K562 (cell line): ENCODE measurements around the gene SLC20A1. TPM values are rescaled to one million over a fixed set of nuclear protein-coding genes. Genes with fewer than 3 reads are reported as not detected.

Source experiments
- BRD9 ChIP-seq: fragments of 450-650 bp; IDR thresholded peaks from 2 replicates; pipeline ENCODE4 v1.6.1; 2018; ENCODE audit warnings: low read depth; ENCODE audit not compliant: partially characterized antibody
- CBX3 ChIP-seq, 2 experiments: IDR thresholded peaks; 1 replicate in 1 of 2; 2 replicates in 1 of 2; pipeline ENCODE4 v1.6.1; 2012; ENCODE audit warnings: inconsistent platforms in 2 of 2, low read length in 2 of 2, borderline replicate concordance in 1 of 2, control low read depth in 1 of 2
- CBX8 ChIP-seq: fragments of 200-600 bp; sonication (generic); IDR thresholded peaks from 2 replicates; pipeline ENCODE4 v1.6.1; 2012; ENCODE audit warnings: borderline replicate concordance, mixed run types, low read depth, mild to moderate bottlenecking, moderate library complexity, mixed read lengths, low read length, control low read depth, inconsistent platforms; ENCODE audit not compliant: poor library complexity, severe bottlenecking; ENCODE audit errors: extremely low read depth
- DIDO1 ChIP-seq: fragments of 450-650 bp; IDR thresholded peaks from 2 replicates; pipeline ENCODE4 v1.6.1; 2016; ENCODE audit warnings: low read depth, missing biosample characterization, missing genetic modification characterization
- ETV6 ChIP-seq, 3 experiments: fragments of 150-350 bp in 1 of 3; sonication (generic) in 1 of 3; formaldehyde crosslinking in 1 of 3; IDR thresholded peaks; 2 replicates each; pipeline versions ENCODE4 v1.6.1 to v1.8.0; 2014 to 2022; ENCODE audit warnings: borderline replicate concordance in 2 of 3, low read depth in 2 of 3, antibody characterized with exemption in 1 of 3, low read length in 1 of 3, mild to moderate bottlenecking in 1 of 3, missing genetic modification reagents in 1 of 3
- FOS ChIP-seq: IDR thresholded peaks from 3 replicates; pipeline ENCODE4 v1.6.1; 2011; ENCODE audit not compliant: insufficient read length; ENCODE audit errors: extremely low read depth
- JUND ChIP-seq, 2 experiments: IDR thresholded peaks; 2 replicates in 1 of 2; 3 replicates in 1 of 2; pipeline ENCODE4 v1.6.1; 2011; ENCODE audit warnings: borderline replicate concordance in 2 of 2, low read depth in 2 of 2, low read length in 2 of 2, improper control_type of control experiment in 1 of 2, missing biosample characterization in 1 of 2, missing genetic modification characterization in 1 of 2, missing genetic modification reagents in 1 of 2
- RBM39 ChIP-seq: fragments of 200-400 bp; formaldehyde crosslinking; optimal IDR thresholded peaks from 2 replicates; pipeline ENCODE3; 2018; ENCODE audit warnings: low read depth, low read length
- REST ChIP-seq, 2 experiments: fragments of 450-650 bp; formaldehyde crosslinking in 1 of 2; IDR thresholded peaks; 2 replicates each; pipeline versions ENCODE4 v1.4.0 to v1.6.1; 2014 to 2020; ENCODE audit warnings: mild to moderate bottlenecking in 2 of 2, borderline replicate concordance in 1 of 2, low read depth in 1 of 2
- XRCC5 ChIP-seq: fragments of 200-400 bp; formaldehyde crosslinking; IDR thresholded peaks from 2 replicates; pipeline ENCODE4 v1.6.1; 2017; ENCODE audit warnings: low read depth, mild to moderate bottlenecking, low read length
- ZMIZ1 ChIP-seq, 2 experiments: fragments of 150-350 bp in 1 of 2; IDR thresholded peaks; 2 replicates each; pipeline ENCODE4 v1.6.1; 2012 to 2016; ENCODE audit warnings: low read depth in 2 of 2, low read length in 2 of 2, mild to moderate bottlenecking in 1 of 2, moderate library complexity in 1 of 2
- ZNF140 ChIP-seq: fragments of 250-450 bp; sonication (Bioruptor Pico); IDR thresholded peaks from 2 replicates; pipeline ENCODE4 v1.8.0; 2021; ENCODE audit warnings: moderate library complexity, mild to moderate bottlenecking, inconsistent platforms
- polyA plus RNA-seq, 8 experiments: library from polyadenylated mRNA; depleted of rRNA in 4 of 8; stranded (reverse) in 5 of 8; unstranded in 3 of 8; fragments of >200 nt; fragmentation: Nextera tagmentation in 2 of 8; fragmentation: Illumina TruSeq in 1 of 8; extraction: Ambion mirVana in 2 of 8; extraction: Trizol in 1 of 8; gene quantifications; 2 replicates each; pipeline versions ENCODE4 v1.2.1 to v1.2.3, GENCODE V29; 2011 to 2014; ENCODE audit warnings: inconsistent platforms in 1 of 8, missing spikeins in 1 of 8
- total RNA-seq, 7 experiments: library from RNA; depleted of rRNA in 6 of 7; stranded (reverse); fragments of >200 nt in 6 of 7; fragmentation: Illumina TruSeq in 2 of 7; extraction: Trizol in 2 of 7; gene quantifications; 2 replicates each; pipeline versions ENCODE4 v1.2.1 to v1.2.3, GENCODE V29; 2011 to 2021; ENCODE audit warnings: low replicate concordance in 1 of 7

SLC20A1 gene
- total and polyA plus RNA-seq, 9 of the 15 experiments (the other 6 are each of a cell fraction or from before 2014, with no cell fraction given) = 53.8 to 150 (median 74.7) TPM

GRCh38 chr2:112690853-112691401 is 45.2 kb downstream of the SLC20A1 start (continued):
- TF ChIP-seq ZNF140 (CRISPR knock-in tag) = no peak
- no peak for TF ChIP-seq FOS
- TF ChIP-seq JUND (IDR thresholded peaks at IDR 0.05; ENCODE audit: borderline replicate concordance, low read depth, low read length) = no peak
- TF ChIP-seq JUND (tag; IDR thresholded peaks at IDR 0.05; ENCODE audit: borderline replicate concordance, low read depth, low read length) = peak; percentile 35; the same call in 1 of the 3 replicates
- TF ChIP-seq RBM39 = no peak
- no peak for TF ChIP-seq ETV6 (IDR thresholded peaks at IDR 0.05; ENCODE audit: borderline replicate concordance in 1 of 2, low read depth in 2 of 2, low read length in 1 of 2)
- TF ChIP-seq ETV6 (CRISPR knock-in tag; IDR thresholded peaks at IDR 0.05; ENCODE audit: borderline replicate concordance) = no peak
- TF ChIP-seq ZMIZ1 (IDR thresholded peaks at IDR 0.05; ENCODE audit: low read depth in 2 of 2, low read length in 2 of 2) = no peak
- peak; percentile 81 for TF ChIP-seq REST (IDR thresholded peaks at IDR 0.05; ENCODE audit: borderline replicate concordance)
- TF ChIP-seq REST (CRISPR knock-in tag; IDR thresholded peaks at IDR 0.05; ENCODE audit: low read depth) = no peak
- no peak for TF ChIP-seq CBX8
- TF ChIP-seq BRD9 = peak; percentile 58
- TF ChIP-seq XRCC5 = no peak
- no peak for TF ChIP-seq DIDO1 (tag)
- 0 out of 3 replicates have a peak, but pooled peaks of 1 of the 2 experiments have one; percentile 68 for TF ChIP-seq CBX3 (IDR thresholded peaks at IDR 0.05; ENCODE audit: borderline replicate concordance in 1 of 2, low read length in 2 of 2)
